SK-N-SH treated with all-trans-retinoic acid at 6 μM for 48 hours (cell line): Measurements from ENCODE around the gene PSME3IP1.

Experiments used
- BACH2 ChIP-seq: fragments of 250-450 bp; sonication (Bioruptor Pico); IDR thresholded peaks from 2 replicates; pipeline ENCODE4 v1.9.0; 2021; ENCODE audit warnings: mild to moderate bottlenecking, borderline replicate concordance
- CREB5 ChIP-seq: fragments of 250-450 bp; sonication (Bioruptor Pico); IDR thresholded peaks from 2 replicates; pipeline ENCODE4 v1.5.1; 2020; ENCODE audit warnings: low read depth, mild to moderate bottlenecking, moderate library complexity
- ESRRG ChIP-seq: fragments of 250-450 bp; sonication (Bioruptor Pico); IDR thresholded peaks from 2 replicates; pipeline ENCODE4 v1.6.1; 2021; ENCODE audit warnings: mild to moderate bottlenecking
- PATZ1 ChIP-seq: fragments of 250-450 bp; sonication (Bioruptor Pico); IDR thresholded peaks from 2 replicates; pipeline ENCODE4 v1.8.0; 2020; ENCODE audit warnings: mild to moderate bottlenecking, moderate library complexity, borderline replicate concordance
- PPARA ChIP-seq: fragments of 250-450 bp; sonication (Bioruptor Pico); IDR thresholded peaks from 2 replicates; pipeline ENCODE4 v1.5.0; 2020; ENCODE audit warnings: mild to moderate bottlenecking, borderline replicate concordance
- RARB ChIP-seq: fragments of 250-450 bp; sonication (Bioruptor Pico); IDR thresholded peaks from 2 replicates; pipeline ENCODE4 v1.8.0; 2021; ENCODE audit warnings: mild to moderate bottlenecking, moderate library complexity
- SNAI2 ChIP-seq: fragments of 250-450 bp; sonication (Bioruptor Pico); IDR thresholded peaks from 2 replicates; pipeline ENCODE4 v1.5.0; 2020; ENCODE audit warnings: mild to moderate bottlenecking, moderate library complexity
- TOX ChIP-seq: fragments of 250-450 bp; sonication (Bioruptor Pico); IDR thresholded peaks from 2 replicates; pipeline ENCODE4 v1.8.0; 2021; ENCODE audit warnings: mild to moderate bottlenecking, moderate library complexity, borderline replicate concordance
- ZFP30 ChIP-seq: fragments of 450-650 bp; formaldehyde crosslinking; IDR thresholded peaks from 2 replicates; pipeline ENCODE4 v1.5.0; 2022; ENCODE audit warnings: mild to moderate bottlenecking, moderate library complexity
- ZNF565 ChIP-seq: fragments of 450-650 bp; formaldehyde crosslinking; conservative IDR thresholded peaks from 2 replicates; pipeline ENCODE4 v1.5.0; 2020; ENCODE audit warnings: low read depth, mild to moderate bottlenecking, moderate library complexity
- ZNF8 ChIP-seq: fragments of 450-650 bp; formaldehyde crosslinking; IDR thresholded peaks from 2 replicates; pipeline ENCODE4 v1.5.0; 2020; ENCODE audit warnings: mild to moderate bottlenecking, moderate library complexity

- no peak for TF ChIP-seq CREB5 (CRISPR knock-in tag)
- no peak for TF ChIP-seq PATZ1 (CRISPR knock-in tag)
- no peak for TF ChIP-seq RARB (CRISPR knock-in tag)
- no peak for TF ChIP-seq ZFP30 (CRISPR knock-in tag)
- TF ChIP-seq TOX (CRISPR knock-in tag): no peak
- TF ChIP-seq ESRRG (CRISPR knock-in tag): no peak
- no peak for TF ChIP-seq SNAI2 (CRISPR knock-in tag)
- no peak for TF ChIP-seq PPARA (CRISPR knock-in tag)
- no peak for TF ChIP-seq BACH2
- TF ChIP-seq ZNF8 (CRISPR knock-in tag): no peak
- TF ChIP-seq ZNF565 (CRISPR knock-in tag): no peak
Measured at GRCh38 chr16:57133031-57133430, 52.8 kb downstream of the PSME3IP1 start.
